GM21825 (cell line): ENCODE measurements around the gene CWF19L2.
"Not testable (repeated sequence)": the region's sequence is repeated elsewhere in the genome, so short reads cannot be mapped to it uniquely, and the experiment has no call there.

Experiments
- ATAC-seq: cut with Tn5 transposase; IDR thresholded peaks from one replicate; pipeline ENCODE4 v1.9.1; 2021; ENCODE audit warnings: mild to moderate bottlenecking, moderate library complexity; ENCODE audit not compliant: unreplicated experiment

The CWF19L2 gene

DNA sequence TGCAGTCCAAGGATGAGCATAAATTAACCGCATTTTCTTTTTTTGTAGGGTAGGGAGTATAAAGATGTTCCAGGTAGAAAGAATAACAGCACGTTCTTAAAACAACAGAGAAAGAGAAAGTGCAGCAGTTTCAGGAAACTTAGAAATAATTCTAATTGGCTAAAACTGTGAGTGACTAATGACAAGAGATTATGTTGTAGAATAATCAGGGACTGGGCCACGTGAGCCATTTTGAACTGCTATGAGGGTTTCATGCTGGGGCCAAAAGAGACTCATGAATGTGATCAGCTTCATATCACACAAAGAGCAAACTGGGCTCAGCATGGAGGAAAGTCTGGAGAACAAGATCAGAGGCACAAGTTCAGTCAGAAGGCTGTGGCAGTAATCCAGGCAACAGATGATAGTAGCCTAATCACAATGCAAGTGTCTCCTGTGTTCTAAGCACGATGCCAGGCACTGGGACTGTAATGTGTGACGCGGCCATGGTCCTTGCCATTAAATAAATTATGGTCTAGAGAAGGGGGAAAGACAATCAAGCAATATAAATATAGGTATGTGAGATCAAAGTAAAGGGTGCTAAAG is 17.9 kb downstream of the CWF19L2 start:
- no peak for ATAC-seq

DNA sequence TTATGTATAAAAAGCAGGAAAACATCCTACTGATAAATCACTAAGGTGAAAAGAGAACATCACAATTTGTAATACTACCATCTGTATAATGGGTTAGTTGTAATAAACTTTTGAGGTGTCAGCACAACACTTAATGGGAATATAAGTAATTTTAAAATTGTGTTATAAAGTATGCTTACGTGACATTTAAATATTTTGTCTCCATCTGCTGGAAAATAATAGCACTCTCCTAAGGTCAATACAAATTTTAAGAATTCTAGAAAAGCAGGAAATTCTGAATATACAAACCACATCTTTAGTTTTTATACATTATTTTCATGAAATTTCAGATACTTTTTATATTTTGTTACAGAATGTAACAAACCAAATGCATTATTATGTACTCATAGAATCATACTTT is 19.5 kb downstream of the CWF19L2 start:
- no peak for ATAC-seq

DNA sequence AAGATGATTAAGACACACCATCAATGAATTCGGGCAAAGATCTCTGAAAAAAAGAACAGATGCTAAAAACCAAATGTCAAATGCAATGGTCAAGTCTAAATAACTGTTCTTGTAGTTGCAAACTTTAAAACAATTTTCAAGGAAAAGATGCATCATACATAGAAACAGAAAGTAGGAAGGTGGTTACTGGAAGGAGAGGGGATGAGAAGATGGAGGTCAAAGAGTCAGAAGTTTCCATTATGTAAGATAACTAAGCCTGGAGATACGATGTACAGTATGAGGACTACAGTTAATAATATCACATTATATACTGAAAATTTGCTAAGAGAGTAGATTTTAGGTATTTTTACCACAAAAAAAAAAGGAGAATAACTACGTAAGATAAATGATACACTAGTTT is 27.1 kb downstream of the CWF19L2 start:
- no peak for ATAC-seq

DNA sequence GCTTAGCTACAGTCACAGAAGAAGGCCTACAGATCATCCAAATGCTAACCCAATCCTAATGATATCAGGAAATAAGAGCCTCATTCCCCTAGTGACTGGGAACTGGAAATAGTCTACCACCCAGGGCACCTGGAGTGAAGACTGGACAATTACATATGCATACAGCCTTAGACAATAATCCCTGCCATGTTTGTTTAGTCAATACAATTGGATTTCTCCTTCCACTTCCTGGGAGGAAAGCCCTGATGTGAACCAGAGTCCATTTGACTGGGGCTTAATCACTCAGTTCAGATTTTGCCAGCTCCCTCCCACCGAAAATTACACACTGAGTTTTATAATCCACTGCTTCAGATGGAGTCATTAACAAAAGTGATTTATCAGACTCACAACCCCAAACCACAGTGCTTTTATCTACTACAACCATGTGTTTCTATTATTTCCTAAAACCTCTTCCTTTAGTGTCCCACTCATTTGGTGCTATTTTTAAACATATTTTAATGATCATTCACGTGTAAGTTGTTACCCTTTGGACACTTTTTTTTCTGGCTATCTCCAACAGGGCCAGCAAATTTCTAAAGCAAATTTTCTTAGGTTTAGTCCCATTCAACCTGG is 29.9 kb downstream of the CWF19L2 start:
- no peak for ATAC-seq

DNA sequence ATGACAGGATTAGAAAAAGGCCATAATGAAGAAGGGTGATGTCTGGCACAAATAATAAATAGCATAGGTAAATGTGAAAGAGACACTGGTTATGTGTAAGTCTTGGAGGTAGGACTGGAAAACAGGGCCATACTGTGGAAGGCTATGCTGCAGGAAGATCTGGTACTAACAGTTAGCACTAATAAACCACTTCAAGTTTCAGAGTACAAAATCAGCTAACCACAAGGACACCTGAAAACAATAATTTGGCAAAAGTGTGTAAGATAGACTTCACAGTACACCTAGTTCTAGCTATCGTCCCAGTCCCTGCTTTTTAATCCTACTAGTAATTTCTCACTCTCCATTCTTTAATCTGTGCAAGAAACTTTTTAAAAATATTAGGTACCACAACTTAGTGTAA is 44.3 kb downstream of the CWF19L2 start:
- ATAC-seq: no peak

DNA sequence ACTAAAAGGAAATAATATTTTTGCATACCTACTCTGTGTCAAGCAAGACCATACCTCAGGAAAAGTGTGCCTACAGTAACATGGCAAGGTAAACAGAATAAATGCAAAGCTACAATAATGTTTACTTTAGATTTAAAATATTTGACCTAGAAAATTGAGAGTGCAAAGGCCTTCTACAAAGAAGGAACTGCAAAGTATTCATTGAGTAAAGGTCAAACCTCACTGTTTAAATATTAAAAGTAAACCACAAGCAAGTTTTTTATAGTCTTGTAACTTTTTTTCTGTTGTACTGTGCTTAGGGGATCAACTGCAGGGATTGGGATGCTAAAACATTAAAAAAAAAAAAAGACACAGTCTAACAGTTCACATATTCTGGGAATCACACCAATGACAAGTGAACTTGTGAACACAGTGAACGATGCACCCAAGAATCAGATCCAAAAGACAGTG is 48.8 kb downstream of the CWF19L2 start:
- ATAC-seq: no peak

DNA sequence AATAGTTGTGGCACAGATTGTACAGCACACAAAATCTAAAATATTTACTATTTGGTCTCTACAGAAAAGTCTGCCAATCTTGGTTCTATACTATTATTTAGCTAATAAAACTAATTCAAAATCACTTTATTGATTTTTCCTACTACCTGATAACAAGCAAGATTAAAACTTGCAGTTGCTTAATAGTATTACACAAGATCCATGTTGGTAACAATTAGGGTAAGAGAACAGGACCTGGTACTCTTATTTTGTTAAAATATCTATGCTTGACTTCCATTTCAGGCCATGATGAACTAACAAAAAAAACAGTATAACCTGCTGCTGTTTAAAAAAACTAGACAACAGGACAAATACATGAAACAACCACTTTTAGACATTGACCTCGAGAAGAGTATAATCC is 52.4 kb downstream of the CWF19L2 start:
- no peak for ATAC-seq

DNA sequence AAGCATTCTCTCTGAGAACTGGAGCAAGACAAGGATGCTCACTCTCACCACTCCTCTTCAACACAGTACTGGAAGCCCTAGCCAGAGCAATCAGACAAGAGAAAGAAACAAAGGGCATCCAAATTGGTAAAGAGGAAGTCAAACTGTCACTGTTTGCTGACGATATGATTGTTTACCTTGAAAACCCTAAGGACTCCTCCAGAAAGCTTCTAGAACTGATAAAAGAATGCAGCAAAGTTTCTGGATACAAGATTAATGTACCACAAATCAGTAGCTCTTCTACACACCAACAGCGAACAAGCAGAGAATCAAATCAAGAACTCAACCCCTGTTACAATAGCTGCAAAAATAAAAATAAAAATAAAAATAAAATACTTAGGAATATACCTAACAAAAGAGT is 56.5 kb downstream of the CWF19L2 start:
- not testable (repeated sequence) for ATAC-seq

DNA sequence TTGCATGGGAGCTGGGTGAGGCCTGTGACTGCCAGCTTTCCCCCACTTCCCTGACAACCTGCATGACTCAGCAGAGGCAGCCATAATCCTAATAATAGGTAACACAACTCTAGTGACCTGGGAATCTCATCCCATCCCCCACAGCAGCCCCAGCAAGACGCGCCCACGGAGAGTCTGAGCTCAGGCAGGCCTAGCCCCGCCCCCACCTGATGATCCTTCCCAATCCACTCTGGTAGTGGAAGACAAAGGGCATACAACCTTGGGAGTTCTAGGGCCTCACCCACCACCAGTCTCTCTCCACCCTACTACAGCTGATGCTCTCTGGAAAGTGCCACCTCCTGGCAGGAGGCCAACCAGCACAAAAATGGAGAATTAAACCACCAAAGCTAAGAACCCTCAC is 60.3 kb downstream of the CWF19L2 start:
- no peak for ATAC-seq

DNA sequence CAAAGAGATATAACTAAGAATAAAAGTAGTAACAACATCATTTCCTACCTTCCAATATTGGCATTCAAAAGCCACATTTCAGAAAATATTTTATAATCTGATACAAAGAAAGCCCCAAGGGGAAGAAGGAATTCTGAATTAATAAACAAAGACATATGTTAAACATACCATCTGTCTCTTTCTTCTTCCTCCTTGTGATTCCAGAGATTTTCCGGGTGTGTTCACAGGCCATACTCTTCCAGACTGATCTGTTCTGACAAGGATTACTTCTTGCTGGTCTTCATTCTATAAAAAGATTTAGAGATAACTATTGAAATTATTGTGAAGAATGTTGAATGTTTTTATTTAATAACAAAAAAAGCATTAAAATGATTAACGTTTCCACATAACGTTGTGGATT is 65.0 kb downstream of the CWF19L2 start:
- ATAC-seq: no peak

DNA sequence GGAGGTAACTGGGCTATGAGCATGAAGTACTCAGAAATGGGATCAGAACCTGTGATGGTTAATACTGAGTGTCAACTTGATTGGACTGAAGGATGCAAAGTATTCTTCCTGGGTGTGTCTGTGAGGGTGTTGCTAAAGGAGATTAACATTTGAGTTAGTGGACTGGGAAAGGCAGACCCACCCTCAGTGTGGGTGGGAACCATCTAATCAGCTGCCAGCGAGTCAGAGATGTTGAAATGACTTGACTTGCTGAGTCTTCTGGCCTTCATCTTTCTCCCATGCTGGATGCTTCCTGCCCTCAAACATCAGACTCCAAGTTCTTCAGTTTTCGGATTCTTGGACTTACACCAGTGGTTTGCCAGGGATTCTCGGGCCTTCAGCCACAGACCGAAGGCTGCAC is 66.9 kb downstream of the CWF19L2 start:
- not testable (repeated sequence) for ATAC-seq

DNA sequence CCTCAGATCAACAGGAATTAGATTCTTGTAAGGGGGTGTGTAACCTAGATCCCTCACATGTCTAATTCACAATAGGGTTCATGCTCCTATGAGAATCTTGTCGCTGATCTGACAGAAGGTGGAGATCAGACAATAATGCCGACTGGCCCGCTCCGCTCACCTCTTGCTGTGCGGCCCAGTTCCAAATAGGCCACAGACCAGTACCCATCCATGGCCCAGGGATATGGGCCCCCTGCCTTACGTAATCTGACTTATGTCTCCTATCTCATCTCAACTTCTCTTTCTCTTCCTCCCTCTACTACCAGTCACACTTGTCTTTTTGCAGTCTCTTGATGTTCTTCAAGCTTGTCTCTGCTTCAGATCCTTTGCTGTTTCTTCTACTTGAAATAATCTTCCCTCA is 70.0 kb downstream of the CWF19L2 start:
- ATAC-seq: no peak

DNA sequence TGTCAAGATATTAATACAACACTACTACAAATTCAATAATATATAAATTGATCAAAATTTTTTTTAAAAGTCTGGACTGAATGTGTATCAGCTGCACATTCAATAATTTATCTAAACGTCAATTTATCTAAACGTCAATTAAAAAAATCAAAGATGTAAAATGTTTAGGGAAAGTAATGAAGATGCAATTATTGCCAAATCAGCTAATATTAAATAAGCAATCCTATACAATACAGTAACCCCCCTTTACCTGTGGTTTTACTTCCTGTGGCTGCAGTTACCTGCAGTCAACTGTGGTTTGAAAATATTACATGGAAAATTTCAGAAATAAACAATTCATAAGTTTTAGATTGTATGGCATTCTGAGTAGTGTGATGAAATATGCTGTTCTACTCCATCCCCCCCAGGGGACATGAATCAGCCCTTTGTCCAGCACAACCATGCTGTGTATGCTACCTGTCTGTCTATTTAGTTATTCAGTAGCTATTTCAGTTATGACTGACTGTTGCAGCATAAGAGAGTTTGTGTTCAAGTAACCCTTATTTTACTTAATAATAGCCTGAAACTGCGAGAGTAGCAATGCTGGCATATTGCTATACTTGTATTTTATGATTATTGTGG is 72.2 kb downstream of the CWF19L2 start:
- ATAC-seq: no peak

DNA sequence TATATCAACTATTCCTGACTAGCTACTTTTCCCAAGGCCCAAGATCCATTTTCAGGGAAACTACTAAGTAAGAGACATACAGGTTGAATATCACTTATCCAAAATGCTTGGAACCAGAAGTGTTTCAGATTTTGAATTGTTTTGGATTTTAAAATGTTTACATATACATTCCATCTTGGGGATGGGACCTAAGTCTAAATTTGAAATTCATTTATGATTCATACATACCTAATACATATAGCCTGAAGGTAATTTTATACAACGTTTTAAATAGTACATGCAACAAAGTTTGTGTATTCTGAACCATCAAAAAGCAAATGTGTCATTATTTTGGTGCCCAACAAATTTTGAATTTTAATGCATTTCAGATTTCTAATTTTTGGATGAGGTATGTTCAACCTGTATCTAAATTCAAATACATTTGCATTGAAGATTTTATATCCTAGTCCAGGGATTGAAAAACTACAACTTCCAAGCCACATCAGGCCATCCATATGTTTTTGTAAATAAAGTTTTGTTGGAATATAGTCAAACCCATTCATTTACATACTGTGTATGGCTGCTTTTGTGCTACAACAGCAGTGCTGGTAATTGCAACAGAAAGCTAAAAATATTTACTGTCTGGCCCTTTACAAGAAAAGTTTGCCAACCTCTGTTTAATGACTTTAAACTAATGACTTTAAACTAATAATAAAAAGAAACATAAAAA is 73.3 kb downstream of the CWF19L2 start:
- ATAC-seq: no peak

DNA sequence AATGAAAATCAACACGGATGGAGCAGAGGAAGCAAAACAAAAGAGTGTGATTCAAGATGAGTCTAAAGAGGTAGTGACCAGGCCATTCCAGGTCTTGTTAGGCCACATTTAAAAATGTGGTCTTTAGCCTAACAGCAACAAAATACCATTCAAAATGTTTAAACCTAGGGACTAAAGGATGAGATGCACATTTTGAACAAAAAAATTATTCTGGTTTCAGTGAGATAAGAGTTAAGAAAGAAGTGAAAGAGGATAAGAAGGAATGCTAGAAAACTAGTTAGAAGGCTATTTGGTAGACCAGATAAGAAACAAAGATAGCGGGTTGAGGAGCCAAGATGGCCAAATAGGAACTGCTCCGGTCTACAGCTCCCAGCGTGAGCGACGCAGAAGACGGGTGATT is 85.2 kb downstream of the CWF19L2 start:
- no peak for ATAC-seq

DNA sequence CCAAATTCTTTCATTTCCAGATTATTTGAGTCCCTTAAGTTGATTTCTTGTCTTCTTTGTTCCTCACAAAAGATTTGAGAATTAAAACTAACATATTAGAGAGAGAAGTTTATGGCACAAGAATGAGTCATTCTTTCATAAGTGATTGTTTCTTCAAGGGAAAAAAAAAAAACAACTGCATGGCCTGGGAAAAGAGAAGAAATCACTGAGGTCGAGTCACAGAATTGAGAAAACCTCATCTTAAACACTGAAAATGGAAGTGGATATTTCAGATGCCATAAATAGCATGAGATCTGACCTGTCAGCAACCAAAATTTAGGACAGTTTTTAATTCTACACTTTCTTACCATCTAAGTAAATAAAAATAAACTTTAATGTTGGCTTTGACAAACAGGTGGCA is 87.2 kb downstream of the CWF19L2 start:
- ATAC-seq: no peak

DNA sequence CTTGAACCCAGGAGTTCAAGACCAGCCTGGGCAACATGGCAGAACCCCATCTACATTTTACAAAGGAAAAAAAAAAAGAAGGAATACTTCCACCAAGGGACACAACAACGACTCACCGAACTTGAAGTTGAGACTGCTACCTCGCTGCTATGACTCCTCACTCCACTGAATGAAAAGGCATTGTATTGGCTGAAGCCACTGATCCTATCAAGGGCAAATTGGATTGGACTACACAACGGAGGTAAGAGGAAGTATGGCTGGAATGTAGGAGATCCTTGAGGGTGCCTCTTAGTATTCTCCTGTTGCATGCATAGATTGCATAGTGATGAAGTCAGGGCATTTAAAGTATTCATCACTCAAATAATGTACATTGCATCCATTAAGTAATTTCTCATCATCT is 97.9 kb downstream of the CWF19L2 start:
- ATAC-seq: no peak

DNA sequence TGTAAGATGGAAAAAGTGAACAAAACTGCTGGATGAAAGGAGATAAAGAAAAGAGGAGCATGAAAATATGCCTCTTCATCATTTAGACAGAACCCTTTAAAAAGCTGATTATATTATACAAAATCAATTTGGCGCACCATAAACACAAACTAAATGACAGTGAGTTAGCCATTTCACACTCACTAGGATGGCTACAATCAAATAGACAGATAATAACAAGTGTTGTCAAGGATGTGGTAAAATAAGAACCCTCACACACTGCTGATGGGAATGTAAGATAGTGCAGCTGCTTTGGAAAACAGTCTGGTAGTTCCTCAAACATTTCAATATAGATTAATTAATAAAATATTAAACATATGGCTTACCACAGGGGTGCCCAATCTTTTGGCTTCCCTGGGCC is 99.7 kb downstream of the CWF19L2 start:
- ATAC-seq: no peak

DNA sequence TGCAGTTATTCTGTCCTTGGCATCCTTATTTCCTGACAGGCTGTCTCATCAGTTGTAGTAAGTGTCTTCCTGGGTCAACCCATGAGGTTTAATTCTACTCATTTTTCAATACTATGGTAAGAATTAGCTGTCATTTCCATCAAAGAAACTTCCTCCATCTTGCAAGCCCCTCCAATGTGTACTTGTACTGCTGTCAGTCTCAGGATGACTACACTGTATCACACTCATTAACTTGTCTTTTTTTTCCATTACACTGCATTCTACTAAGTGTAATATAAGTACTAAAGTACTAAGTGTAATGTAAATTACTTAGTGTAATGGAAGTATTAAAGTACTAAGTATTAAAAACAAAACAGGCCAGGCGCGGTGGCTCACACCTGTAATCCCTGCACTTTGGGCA is 102.8 kb downstream of the CWF19L2 start:
- ATAC-seq: no peak

DNA sequence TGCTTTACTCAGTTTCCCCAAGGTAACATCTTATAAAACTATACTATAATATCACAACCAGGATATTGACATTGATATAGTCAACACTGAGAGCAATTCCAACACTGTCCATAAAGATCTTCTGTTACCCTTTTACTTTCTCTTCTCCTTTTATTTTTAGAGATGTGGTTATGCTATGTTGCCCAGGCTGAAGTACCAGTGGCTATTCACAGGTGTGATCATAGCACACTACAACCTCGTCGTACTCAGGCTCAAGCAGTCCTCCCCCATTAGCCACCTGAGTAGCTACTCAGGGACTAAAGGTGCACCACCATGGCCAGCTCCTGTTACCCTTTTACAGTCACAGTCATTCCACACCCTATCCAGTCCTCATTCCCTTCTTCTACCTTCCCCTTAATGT is 119.7 kb downstream of the CWF19L2 start:
- ATAC-seq: peak; percentile 57

DNA sequence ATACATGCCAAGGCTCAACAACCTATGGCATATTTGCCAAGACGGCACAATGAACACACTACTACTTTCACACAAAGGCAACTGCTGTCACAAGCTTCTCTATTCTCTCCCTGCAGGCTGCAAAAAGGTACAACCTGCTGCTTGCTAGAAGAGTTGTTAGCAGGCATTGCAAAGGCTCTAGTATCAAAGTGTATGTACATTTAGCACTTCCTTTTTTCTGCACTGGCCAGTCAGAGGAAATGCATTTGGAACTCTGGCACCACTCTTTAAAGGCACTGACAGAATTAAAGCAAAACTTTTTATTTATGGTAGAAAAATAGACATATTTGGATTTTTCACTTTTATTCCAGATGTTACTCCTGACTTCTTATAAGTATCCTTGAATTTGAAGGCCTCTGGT is 125.9 kb downstream of the CWF19L2 start:
- no peak for ATAC-seq

DNA sequence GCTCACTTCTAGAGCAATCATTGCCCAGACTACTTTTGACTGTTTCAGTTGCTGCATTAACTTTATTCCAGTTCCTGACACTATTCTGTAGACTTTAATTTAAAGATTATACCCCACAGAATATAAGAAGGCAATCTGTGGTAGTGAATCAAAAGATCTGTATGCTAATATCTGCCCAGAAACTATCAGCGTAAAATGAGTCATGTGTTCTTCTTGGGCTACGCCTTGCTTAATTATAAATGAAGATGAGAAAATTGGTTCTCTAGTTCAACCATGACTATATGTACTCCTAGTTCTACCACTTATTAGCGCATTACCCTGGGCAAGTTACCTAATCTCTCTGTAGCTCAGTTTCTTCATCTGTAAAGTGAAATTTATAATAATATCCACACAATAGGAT is 128.5 kb downstream of the CWF19L2 start:
- ATAC-seq: no peak
